Left ventricle myocardium inferior (tissue), 1 donor: ENCODE data around the gene ARID1A. TPM values are rescaled to one million over a fixed set of nuclear protein-coding genes. Genes with fewer than 3 reads are reported as not detected.

Source experiments
- DNase-seq: peaks from one replicate; pipeline ENCODE4 v3.0.0-alpha.2; 2020
- H3K27ac ChIP-seq: fragments of 200-600 bp; replicated peaks from 2 replicates; pipeline ENCODE4 v1.8.0; 2021
- H3K27me3 ChIP-seq: fragments of 200-600 bp; 2 replicates; pipeline ENCODE4 v1.8.0; 2021; ENCODE audit warnings: low read depth
- H3K36me3 ChIP-seq: fragments of 200-600 bp; 2 replicates; pipeline ENCODE4 v1.8.0; 2021
- H3K4me1 ChIP-seq: fragments of 200-600 bp; 2 replicates; pipeline ENCODE4 v1.8.0; 2021
- H3K4me3 ChIP-seq: fragments of 200-600 bp; 2 replicates; pipeline ENCODE4 v1.8.0; 2021; ENCODE audit warnings: mild to moderate bottlenecking, moderate library complexity
- H3K9me3 ChIP-seq: fragments of 200-600 bp; replicated peaks from 2 replicates; pipeline ENCODE4 v1.8.0; 2021
- CTCF ChIP-seq: fragments of 200-600 bp; IDR thresholded peaks from 2 replicates; pipeline ENCODE4 v1.8.0; 2021; ENCODE audit warnings: antibody characterized with exemption, mild to moderate bottlenecking, borderline replicate concordance
- intact Hi-C: fragments of 100-400 bp; cut with micrococcal nuclease; formaldehyde crosslinking; loops from one replicate; pipeline ENCODE4 v1.11.0; 2022
- total RNA-seq: library from RNA; stranded (reverse); fragmentation: NEBNext Ultra II Directional; extraction: Animal tissue kit (Norgen Biotek cat#: 25700); gene quantifications from one replicate; pipeline ENCODE4 v1.2.1, GENCODE V29; 2021
- donor health status: DM: no; HTN: yes; CAD: no; lungs with severe emphysema.

Gene ARID1A
- total RNA-seq, 1 donor from 2014 or later = 31.7 TPM

DNA sequence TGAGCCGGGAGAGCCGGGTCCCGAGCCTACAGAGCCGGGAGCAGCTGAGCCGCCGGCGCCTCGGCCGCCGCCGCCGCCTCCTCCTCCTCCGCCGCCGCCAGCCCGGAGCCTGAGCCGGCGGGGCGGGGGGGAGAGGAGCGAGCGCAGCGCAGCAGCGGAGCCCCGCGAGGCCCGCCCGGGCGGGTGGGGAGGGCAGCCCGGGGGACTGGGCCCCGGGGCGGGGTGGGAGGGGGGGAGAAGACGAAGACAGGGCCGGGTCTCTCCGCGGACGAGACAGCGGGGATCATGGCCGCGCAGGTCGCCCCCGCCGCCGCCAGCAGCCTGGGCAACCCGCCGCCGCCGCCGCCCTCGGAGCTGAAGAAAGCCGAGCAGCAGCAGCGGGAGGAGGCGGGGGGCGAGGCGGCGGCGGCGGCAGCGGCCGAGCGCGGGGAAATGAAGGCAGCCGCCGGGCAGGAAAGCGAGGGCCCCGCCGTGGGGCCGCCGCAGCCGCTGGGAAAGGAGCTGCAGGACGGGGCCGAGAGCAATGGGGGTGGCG lies 371 bp downstream of the ARID1A start:
- intact Hi-C loops = loop anchor here (5.0 kb wide), 1 partner anchor 91 kb away; the partner anchor contains the start of gene PIGV

DNA sequence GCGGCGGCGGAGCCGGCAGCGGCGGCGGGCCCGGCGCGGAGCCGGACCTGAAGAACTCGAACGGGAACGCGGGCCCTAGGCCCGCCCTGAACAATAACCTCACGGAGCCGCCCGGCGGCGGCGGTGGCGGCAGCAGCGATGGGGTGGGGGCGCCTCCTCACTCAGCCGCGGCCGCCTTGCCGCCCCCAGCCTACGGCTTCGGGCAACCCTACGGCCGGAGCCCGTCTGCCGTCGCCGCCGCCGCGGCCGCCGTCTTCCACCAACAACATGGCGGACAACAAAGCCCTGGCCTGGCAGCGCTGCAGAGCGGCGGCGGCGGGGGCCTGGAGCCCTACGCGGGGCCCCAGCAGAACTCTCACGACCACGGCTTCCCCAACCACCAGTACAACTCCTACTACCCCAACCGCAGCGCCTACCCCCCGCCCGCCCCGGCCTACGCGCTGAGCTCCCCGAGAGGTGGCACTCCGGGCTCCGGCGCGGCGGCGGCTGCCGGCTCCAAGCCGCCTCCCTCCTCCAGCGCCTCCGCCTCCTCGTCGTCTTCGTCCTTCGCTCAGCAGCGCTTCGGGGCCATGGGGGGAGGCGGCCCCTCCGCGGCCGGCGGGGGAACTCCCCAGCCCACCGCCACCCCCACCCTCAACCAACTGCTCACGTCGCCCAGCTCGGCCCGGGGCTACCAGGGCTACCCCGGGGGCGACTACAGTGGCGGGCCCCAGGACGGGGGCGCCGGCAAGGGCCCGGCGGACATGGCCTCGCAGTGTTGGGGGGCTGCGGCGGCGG lies 1.0 kb downstream of the ARID1A start:
- no peaks in the 10 kb centered on the region for H3K36me3 ChIP-seq
- TF ChIP-seq CTCF = no peak
- no peaks in the 10 kb centered on the region for H3K27me3 ChIP-seq
- peak overlapping the region; percentile 90 for H3K4me3 ChIP-seq
- H3K4me1 ChIP-seq = peaks cover 79% of the 10 kb centered on the region
- DNase-seq = peak; percentile 39
- peak overlapping the region; percentile 99 for H3K27ac ChIP-seq
- no peaks in the 10 kb centered on the region for H3K9me3 ChIP-seq
- intact Hi-C loops = loop anchor here (5.0 kb wide), 1 partner anchor 90 kb away; the partner anchor contains the start of gene PIGV

More for the DNA sequence above, 371 bp downstream of the ARID1A start:
- Histone ChIP-seq H3K27me3 (no peaks in the 10 kb centered on the region), H3K36me3 (no peaks in the 10 kb centered on the region), H3K4me1 (peaks cover 76% of the 10 kb centered on the region), H3K9me3 (no peaks in the 10 kb centered on the region), H3K4me3 (peak overlapping the region; percentile 90), H3K27ac (peak overlapping the region; percentile 99)
- no peak for TF ChIP-seq CTCF
- peak; percentile 45 for DNase-seq

- TF ChIP-seq CTCF = no peak
- peaks cover 83% of the 10 kb centered on the region for H3K4me1 ChIP-seq
- peak overlapping the region; percentile 99 for H3K27ac ChIP-seq
- no peak for DNase-seq
- H3K4me3 ChIP-seq = peak overlapping the region; percentile 90
- intact Hi-C loops = loop anchor here (5.0 kb wide), 1 partner anchor 90 kb away; the partner anchor contains the start of gene PIGV
- H3K36me3 ChIP-seq = no peaks in the 10 kb centered on the region
- H3K9me3 ChIP-seq = no peaks in the 10 kb centered on the region
- no peaks in the 10 kb centered on the region for H3K27me3 ChIP-seq
Measured at GRCh38 chr1:26697431-26697977, 1.7 kb downstream of the ARID1A start.

DNA sequence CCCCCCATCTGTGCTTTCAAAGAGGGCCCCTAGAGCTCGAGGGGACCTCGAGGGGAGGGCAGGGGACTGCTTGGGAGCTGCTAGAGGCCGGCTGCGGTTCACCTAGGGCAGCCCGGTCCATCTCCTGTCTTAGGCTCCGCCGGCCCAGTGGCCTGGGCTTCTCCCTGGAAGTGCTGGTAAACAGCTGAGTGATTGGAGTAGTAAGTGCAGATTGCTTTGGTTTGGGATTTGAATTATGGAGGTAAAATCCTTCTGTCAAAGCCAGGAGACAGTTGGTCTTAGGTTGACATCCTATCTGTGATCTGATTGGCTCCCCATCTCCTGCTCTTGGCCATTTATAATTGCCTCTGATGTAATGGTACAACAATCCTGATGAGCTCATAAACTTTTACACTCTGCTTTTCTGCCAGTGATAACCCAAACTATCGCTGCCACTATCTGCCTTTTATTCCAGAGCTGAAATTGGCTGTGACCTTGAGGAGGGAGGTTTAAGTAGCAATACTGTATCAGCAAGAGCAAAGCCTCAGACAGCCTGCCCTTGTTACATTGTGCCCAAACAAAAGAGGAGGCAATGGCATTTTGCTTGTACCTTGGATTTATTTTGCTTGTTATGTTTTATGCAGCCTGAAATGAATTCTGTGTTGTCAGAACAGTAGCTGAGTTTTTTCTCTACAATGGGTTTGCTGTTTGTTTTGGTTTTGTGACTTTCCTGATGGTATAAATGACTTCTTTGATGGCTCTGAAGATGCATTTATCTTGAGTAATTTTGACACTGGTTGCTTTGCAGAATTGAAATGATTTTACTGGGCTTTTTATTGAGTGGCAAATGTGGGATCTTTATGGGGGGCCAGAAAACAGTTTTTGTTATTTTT lies 2.4 kb downstream of the ARID1A start:
- peak; percentile 20 for DNase-seq
- peak overlapping the region; percentile 99 for H3K27ac ChIP-seq
- H3K4me1 ChIP-seq = peaks cover 85% of the 10 kb centered on the region
- TF ChIP-seq CTCF = no peak
- H3K4me3 ChIP-seq = peak overlapping the region; percentile 90
- H3K36me3 ChIP-seq = no peaks in the 10 kb centered on the region
- intact Hi-C loops = loop anchor here (5.0 kb wide), 1 partner anchor 89 kb away; the partner anchor contains the start of gene PIGV
- no peaks in the 10 kb centered on the region for H3K9me3 ChIP-seq
- H3K27me3 ChIP-seq = no peaks in the 10 kb centered on the region

- intact Hi-C loops = loop anchor here (10.0 kb wide), 1 partner anchor 54 kb away; no protein-coding TSS in a partner anchor
- Histone ChIP-seq H3K27me3 (no peaks in the 10 kb centered on the region), H3K9me3 (no peaks in the 10 kb centered on the region), H3K27ac (no peak overlapping the region), H3K36me3 (no peaks in the 10 kb centered on the region), H3K4me1 (peaks cover 89% of the 10 kb centered on the region), H3K4me3 (peak overlapping the region; percentile 90)
- DNase-seq = no peak
- no peak for TF ChIP-seq CTCF
Measured at GRCh38 chr1:26700711-26701110, 4.9 kb downstream of the ARID1A start.
